Activated B cell treated with CpG ODN at 0.5 μM for 24 hours (primary cell): ENCODE data around the gene RNF112. TPM values are rescaled to one million over a fixed set of nuclear protein-coding genes. Genes with fewer than 3 reads are reported as not detected.

ENCODE experiments used
- ATAC-seq: fragments of 200-7000 bp; cut with Tn5 transposase; one replicate; pipeline ENCODE4 v1.10.0; 2021; ENCODE audit warnings: low read depth, mild to moderate bottlenecking, moderate library complexity
- CTCF ChIA-PET: fragments of 350-600 bp; sonication (Branson Sonifier 250); formaldehyde crosslinking; loops from one replicate; lab custom pipeline; 2021; ENCODE audit warnings: antibody characterized with exemption; lab: Charles Lee
- POLR2A ChIA-PET: fragments of 350-600 bp; sonication (Branson Sonifier 250); formaldehyde crosslinking; loops from one replicate; lab custom pipeline; 2021; ENCODE audit warnings: antibody characterized with exemption; lab: Charles Lee
- DNase-seq: peaks from one replicate; pipeline ENCODE4 v3.0.0; 2022
- H3K27ac Mint-ChIP-seq: one replicate; pipeline ENCODE4 v1.8.0; 2020; ENCODE audit warnings: mixed read lengths
- H3K27me3 Mint-ChIP-seq: one replicate; pipeline ENCODE4 v1.8.0; 2021; ENCODE audit warnings: mixed read lengths
- H3K36me3 Mint-ChIP-seq: one replicate; pipeline ENCODE4 v1.8.0; 2021; ENCODE audit warnings: low read depth, mixed read lengths
- H3K4me1 Mint-ChIP-seq: one replicate; pipeline ENCODE4 v1.8.0; 2021; ENCODE audit warnings: mixed read lengths
- H3K4me3 Mint-ChIP-seq: one replicate; pipeline ENCODE4 v1.8.0; 2020; ENCODE audit warnings: mild to moderate bottlenecking, mixed read lengths
- H3K9me3 Mint-ChIP-seq: one replicate; pipeline ENCODE4 v1.8.0; 2020; ENCODE audit warnings: mixed read lengths
- CTCF ChIP-seq: fragments of 200-600 bp; IDR thresholded peaks from one replicate; pipeline ENCODE4 v1.8.0; 2022; ENCODE audit warnings: antibody characterized with exemption, mild to moderate bottlenecking
- intact Hi-C: fragments of 100-400 bp; cut with micrococcal nuclease; formaldehyde crosslinking; loops from one replicate; pipeline ENCODE4 v1.15.1; 2024
- total RNA-seq: library from RNA; stranded (reverse); gene quantifications from 2 replicates; pipeline ENCODE4 v1.2.3, GENCODE V29; 2022

Gene RNF112
- 0.51 TPM in 1 of 2 replicates, not detected in the other for total RNA-seq

GRCh38 chr17:19410875-19411620 is at the start of gene RNF112:
TSS of gene RNF112 (plus strand) at chr17:19411232. CDS start at chr17:19411409, 177 bp downstream.
- ChIA-PET POLR2A (interaction anchor here (0.6 kb wide), 1 partner anchor 18 kb away, joined by 5 read pairs; no protein-coding TSS in a partner anchor), CTCF (no interaction called here)
- no peak for TF ChIP-seq CTCF
- ATAC-seq, result no peak
- no peak within 1 kb of the TSS for H3K27ac Mint-ChIP-seq
- intact Hi-C loops, result no loop called here
- no peak for DNase-seq
- H3K36me3 Mint-ChIP-seq, result no peaks in the 10 kb centered on the region
- H3K9me3 Mint-ChIP-seq, result no peaks in the 10 kb centered on the region
- no peak within 1 kb of the TSS for H3K4me3 Mint-ChIP-seq
- H3K4me1 Mint-ChIP-seq, result no peaks in the 10 kb centered on the region
- H3K27me3 Mint-ChIP-seq, result peaks cover 2% of the 10 kb centered on the region

GRCh38 chr17:19361326-19361725 is 49.7 kb upstream of the RNF112 start:
- Mint-ChIP-seq H3K36me3 (no peaks in the 10 kb centered on the region), H3K27ac (no peak overlapping the region), H3K27me3 (peaks cover 4% of the 10 kb centered on the region), H3K4me1 (peaks cover 5% of the 10 kb centered on the region), H3K4me3 (peak overlapping the region; percentile 47), H3K9me3 (no peaks in the 10 kb centered on the region)
- DNase-seq (peak; percentile 11), ATAC-seq (no peak)
- intact Hi-C loops, result no loop called here
- no peak for TF ChIP-seq CTCF
- ChIA-PET POLR2A (interaction anchor here (2.7 kb wide), 1 partner anchor 17 kb away, joined by 38 read pairs; the partner anchor contains the start of gene MAPK7), CTCF (interaction anchor here (2.9 kb wide), 1 partner anchor 85 kb away, joined by 76 read pairs; no protein-coding TSS in a partner anchor)

- Mint-ChIP-seq H3K4me3 (peak overlapping the region; percentile 93), H3K9me3 (no peaks in the 10 kb centered on the region), H3K27ac (peak overlapping the region; percentile 14), H3K27me3 (peaks cover 4% of the 10 kb centered on the region), H3K36me3 (no peaks in the 10 kb centered on the region), H3K4me1 (peaks cover 5% of the 10 kb centered on the region)
- no peak for DNase-seq
- ATAC-seq, result no peak
- intact Hi-C loops, result loop anchor here (1.0 kb wide), 4 partner anchors 16 to 404 kb away; partner anchors contain the start of gene MAPK7
- no peak for TF ChIP-seq CTCF
- ChIA-PET CTCF (interaction anchor here (0.9 to 3.3 kb wide), 6 partner anchors 9 to 383 kb away, joined by 3 to 76 read pairs (median 8); partner anchors contain the start of gene MAPK7), POLR2A (interaction anchor here (1.2 to 2.7 kb wide), 4 partner anchors 16 to 124 kb away, joined by 3 to 38 read pairs (median 6); partner anchors contain the start of gene MAPK7)
These were observed 49.1 kb upstream of the RNF112 start for GRCh38 chr17:19361944-19362276.

GRCh38 chr17:19362277-19363113 is 48.5 kb upstream of the RNF112 start, which contains the start of gene B9D1:
TSS of gene B9D1 (minus strand) at chr17:19362723. CDS start at chr17:19362569, 154 bp downstream.
- no peaks in the 10 kb centered on the region for H3K36me3 Mint-ChIP-seq
- peak; percentile 98 for TF ChIP-seq CTCF
- H3K27me3 Mint-ChIP-seq, result peaks cover 4% of the 10 kb centered on the region
- ChIA-PET CTCF (interaction anchor here (0.6 to 4.5 kb wide), 28 partner anchors 8 to 419 kb away, joined by 3 to 76 read pairs (median 4); partner anchors contain the start of genes ALDH3A2 and MAPK7), POLR2A (interaction anchor here (1.0 to 2.7 kb wide), 6 partner anchors 15 to 400 kb away, joined by 3 to 38 read pairs (median 4); partner anchors contain the start of gene MAPK7)
- intact Hi-C loops, result loop anchor here (1.0 kb wide), 5 partner anchors 16 to 404 kb away; partner anchors contain the start of gene MAPK7
- peaks cover 7% of the 10 kb centered on the region for H3K4me1 Mint-ChIP-seq
- DNase-seq (peak; percentile 85), ATAC-seq (peak; percentile 92)
- no peaks in the 10 kb centered on the region for H3K9me3 Mint-ChIP-seq
- H3K4me3 Mint-ChIP-seq, result peak within 1 kb of the TSS; percentile 93
- H3K27ac Mint-ChIP-seq, result peak within 1 kb of the TSS; percentile 87
